Retinal pigment epithelial cell (primary cell): Measurements from ENCODE around the gene CENPU.

Experiments
- DNase-seq: peaks from one replicate; pipeline ENCODE4 v3.0.0-alpha.2; 2010; ENCODE audit warnings: low read depth
- H3K4me3 ChIP-seq: 2 replicates; pipeline ENCODE4 v1.5.1; 2011; ENCODE audit warnings: mild to moderate bottlenecking, low read length, control low read depth, moderate library complexity
- TF ChIP-seq, protein P1 (sequence below): conservative IDR thresholded peaks from 2 replicates; pipeline ENCODE4 v1.5.1; 2011; ENCODE audit warnings: low read depth, low read length, control low read depth, inconsistent platforms

CENPU gene

DNA sequence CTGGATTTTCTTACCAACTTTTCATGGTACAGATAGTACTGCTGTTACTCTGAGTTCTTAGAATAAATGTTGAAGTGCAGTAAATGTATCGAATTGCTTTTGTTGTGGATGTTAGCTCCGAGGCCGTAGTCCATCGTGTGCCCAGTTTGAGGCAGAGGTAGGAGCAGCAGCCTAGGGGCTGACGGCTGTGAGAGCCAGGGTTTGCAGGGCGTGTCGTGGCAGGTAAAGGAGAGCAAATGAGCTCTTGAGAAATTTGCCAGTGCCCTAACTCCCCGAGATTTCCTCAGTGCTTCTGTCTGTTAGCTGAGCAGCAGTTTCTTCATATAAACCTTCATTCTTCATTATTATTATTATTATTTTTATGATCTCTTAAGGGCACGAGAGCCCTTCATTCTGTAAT is 62.8 kb downstream of the CENPU start:
- DNase-seq: no peak
- H3K4me3 ChIP-seq: no peak overlapping the region
- TF ChIP-seq, protein P1, sequence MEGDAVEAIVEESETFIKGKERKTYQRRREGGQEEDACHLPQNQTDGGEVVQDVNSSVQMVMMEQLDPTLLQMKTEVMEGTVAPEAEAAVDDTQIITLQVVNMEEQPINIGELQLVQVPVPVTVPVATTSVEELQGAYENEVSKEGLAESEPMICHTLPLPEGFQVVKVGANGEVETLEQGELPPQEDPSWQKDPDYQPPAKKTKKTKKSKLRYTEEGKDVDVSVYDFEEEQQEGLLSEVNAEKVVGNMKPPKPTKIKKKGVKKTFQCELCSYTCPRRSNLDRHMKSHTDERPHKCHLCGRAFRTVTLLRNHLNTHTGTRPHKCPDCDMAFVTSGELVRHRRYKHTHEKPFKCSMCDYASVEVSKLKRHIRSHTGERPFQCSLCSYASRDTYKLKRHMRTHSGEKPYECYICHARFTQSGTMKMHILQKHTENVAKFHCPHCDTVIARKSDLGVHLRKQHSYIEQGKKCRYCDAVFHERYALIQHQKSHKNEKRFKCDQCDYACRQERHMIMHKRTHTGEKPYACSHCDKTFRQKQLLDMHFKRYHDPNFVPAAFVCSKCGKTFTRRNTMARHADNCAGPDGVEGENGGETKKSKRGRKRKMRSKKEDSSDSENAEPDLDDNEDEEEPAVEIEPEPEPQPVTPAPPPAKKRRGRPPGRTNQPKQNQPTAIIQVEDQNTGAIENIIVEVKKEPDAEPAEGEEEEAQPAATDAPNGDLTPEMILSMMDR: no peak

DNA sequence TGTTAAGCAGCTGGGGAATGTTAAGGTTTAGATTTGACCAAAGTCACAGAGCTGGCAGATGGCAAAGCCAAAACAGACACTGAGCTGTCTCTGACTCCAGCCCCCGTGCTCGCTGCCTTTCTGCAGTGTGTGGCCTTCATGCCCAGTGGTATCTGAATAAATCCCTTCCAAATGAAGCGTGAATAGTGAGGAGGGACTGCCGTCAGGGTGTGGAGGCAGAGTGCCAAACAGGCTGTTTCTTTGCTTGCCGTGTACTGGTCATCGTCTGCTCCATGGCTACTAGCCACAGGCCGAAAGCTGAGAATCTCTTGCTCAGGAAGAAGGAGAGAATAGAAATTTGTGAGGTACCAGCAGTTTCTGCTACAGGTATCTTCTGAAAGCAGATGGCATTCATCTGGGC is 64.6 kb downstream of the CENPU start:
- no peak for DNase-seq
- no peak overlapping the region for H3K4me3 ChIP-seq
- TF ChIP-seq, protein P1: no peak

DNA sequence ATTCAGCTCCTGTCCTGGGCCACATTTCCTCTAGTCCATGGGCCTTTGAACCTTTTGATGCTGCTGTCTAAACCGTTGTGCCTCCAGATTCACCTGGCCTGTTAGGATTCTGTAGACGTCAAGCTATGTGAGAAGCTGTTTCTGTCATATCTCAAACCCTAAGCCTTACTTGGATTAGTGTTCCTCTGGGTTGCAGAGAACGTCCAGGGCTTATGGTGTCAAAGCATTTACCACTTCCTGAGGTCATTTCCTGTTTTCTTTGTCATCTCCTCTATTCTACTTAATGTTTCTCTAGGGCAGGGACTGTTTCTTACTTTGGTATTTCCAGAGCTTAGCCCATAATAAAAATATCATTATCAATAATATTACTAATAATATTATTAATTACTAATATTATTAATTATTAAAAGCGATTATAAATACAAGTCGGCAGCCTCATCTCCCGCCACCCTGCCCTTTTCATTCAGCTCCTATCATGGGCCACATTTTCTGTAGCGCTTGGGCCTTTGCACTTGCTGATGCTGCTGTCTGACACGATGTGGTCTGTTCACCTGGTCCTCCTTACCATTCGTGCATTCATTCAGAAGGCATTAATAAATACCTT is 65.3 kb downstream of the CENPU start:
- no peak overlapping the region for H3K4me3 ChIP-seq
- TF ChIP-seq, protein P1: no peak
- DNase-seq: no peak

DNA sequence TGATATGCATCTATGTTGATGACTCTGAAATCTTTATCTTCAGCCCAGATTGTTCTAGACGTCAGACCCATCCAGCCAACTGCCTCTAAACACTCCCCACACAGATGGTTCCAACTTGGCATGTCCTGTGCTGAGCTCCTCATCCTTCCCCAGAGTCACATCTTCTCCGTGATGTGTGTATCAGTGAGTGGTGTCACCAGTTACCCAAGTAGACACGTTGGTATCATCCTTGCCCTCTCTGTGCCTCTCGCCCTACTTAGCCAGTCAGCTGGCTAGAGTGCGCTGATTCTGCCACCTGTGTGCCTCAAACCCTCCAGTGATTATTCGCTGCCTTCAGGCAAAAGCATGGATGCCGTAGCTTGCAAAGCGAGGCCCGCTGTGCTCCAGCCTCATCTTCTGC is 65.8 kb downstream of the CENPU start:
- no peak for DNase-seq
- TF ChIP-seq, protein P1: no peak
- no peak overlapping the region for H3K4me3 ChIP-seq

DNA sequence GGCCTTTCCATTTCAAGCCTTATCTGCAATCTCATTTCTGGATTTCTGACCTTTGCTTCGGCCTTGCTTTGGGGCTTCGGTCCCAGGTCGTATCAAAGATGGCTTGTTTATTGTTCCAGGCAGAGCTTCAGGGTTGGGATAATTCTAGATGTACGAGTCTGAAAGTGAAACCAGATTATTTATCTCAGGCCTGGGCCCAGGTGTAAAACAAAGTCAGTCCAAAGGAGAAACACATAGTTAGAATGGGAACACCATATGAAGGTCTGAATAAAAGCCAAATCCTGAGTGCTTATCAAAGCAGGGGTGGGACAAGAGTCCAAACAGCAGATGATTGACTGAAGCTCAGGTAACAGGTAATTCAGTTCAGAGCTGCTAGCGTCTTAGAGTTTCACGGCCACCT is 67.2 kb downstream of the CENPU start:
- DNase-seq: no peak
- TF ChIP-seq, protein P1: no peak
- H3K4me3 ChIP-seq: no peak overlapping the region

DNA sequence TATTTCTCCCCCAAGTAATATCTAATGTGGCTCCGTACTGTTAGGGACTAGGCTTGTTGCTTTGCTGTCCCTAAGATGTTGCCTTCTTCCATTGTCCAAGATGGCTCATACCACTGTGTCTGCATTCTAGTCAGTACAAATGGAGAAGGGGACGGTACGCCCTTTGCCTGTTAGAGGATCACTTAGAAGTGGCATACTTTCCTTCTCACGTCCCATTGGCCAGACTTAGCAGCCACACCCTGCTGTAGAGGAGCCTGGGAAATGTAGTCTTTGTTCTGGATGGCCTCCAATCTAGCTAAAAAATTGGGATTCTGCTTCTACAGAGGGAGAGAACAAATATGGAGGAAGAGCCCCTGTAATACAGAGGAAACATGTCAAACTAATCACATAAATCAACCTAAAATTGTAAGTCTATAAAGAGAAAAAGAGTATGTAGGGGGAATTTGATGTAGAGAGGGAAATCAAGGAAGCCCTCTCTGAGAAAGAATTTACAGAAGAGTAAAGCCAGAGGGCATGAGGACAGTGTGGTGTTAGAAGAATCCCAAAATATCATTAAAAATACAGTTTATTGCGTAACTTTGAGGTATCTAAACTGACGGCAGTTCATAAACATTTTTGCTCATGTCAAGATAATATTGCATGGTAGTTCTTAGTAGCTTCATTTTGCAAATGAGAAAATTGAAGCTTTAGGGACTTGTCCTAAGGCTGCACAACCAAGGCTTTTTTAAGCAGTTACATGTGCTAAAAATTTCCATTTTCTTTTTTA is 69.3 kb downstream of the CENPU start:
- TF ChIP-seq, protein P1: no peak
- DNase-seq: no peak
- no peak overlapping the region for H3K4me3 ChIP-seq

DNA sequence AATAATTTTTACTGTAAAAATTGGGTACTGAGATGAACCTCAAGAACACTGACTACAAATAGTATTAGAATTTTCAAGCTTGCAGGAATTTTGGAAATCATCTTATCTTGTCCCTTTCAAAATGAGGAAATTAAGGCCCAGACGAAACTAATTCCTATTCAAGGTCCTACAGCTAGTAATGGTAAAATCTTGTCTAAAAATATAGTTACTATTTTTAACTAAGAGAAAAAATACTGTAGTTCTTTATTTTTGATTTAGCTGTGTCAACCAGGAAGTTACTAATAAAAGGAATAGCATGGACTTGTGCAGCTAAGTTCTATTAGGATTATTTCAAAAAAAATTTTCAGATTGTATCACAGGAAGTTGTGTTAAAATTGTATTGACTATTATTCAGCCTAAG is 71.7 kb downstream of the CENPU start:
- DNase-seq: no peak
- TF ChIP-seq, protein P1: no peak

More for the DNA sequence above, 71.7 kb downstream of the CENPU start:
- H3K4me3 ChIP-seq: no peak overlapping the region
